H1 (cell line): ENCODE measurements around the gene SGMS2. TPM values are rescaled to one million over a fixed set of nuclear protein-coding genes. Genes with fewer than 3 reads are reported as not detected.

Experiments
- CTCF ChIA-PET: fragments of 300-600 bp; sonication (Branson Sonifier 250); formaldehyde crosslinking; loops from one replicate; lab custom pipeline; 2021; ENCODE audit not compliant: partially characterized antibody; lab: Charles Lee
- POLR2A ChIA-PET: fragments of 300-600 bp; sonication (Branson Sonifier 250); formaldehyde crosslinking; loops from one replicate; lab custom pipeline; 2021; ENCODE audit warnings: inconsistent platforms; ENCODE audit not compliant: partially characterized antibody; lab: Charles Lee
- DNase-seq, 2 experiments: peaks; one replicate each; pipeline versions ENCODE4 v3.0.0 to v3.0.0-alpha.2; 2010 to 2022; ENCODE audit warnings: low spot score in 2 of 2, low read depth in 1 of 2, mixed read lengths in 1 of 2
- FAIRE-seq: peaks from 2 replicates; lab custom pipeline; 2011; peaks lifted over from hg19 to GRCh38; lab: Jason Lieb, UNC
- H2AFZ ChIP-seq: 2 replicates; pipeline ENCODE4 v1.8.1; 2012; ENCODE audit warnings: low read length, inconsistent platforms
- H2AK5ac ChIP-seq: 2 replicates; pipeline ENCODE4 v1.6.1; 2013; ENCODE audit warnings: low read depth, low read length
- H2BK120ac ChIP-seq: replicated peaks from 2 replicates; pipeline ENCODE3; 2013; ENCODE audit warnings: low read depth, low read length, inconsistent platforms
- H2BK12ac ChIP-seq: 2 replicates; pipeline ENCODE4 v1.6.1; 2013; ENCODE audit warnings: low read depth, low read length
- H2BK15ac ChIP-seq: 2 replicates; pipeline ENCODE4 v1.6.1; 2013; ENCODE audit warnings: low read length
- H2BK20ac ChIP-seq: 2 replicates; pipeline ENCODE4 v1.6.1; 2013; ENCODE audit warnings: low read length
- H2BK5ac ChIP-seq: 2 replicates; pipeline ENCODE4 v1.6.1; 2013; ENCODE audit warnings: low read depth, low read length
- H3K14ac ChIP-seq: 2 replicates; pipeline ENCODE4 v1.6.1; 2013; ENCODE audit warnings: inconsistent platforms; ENCODE audit not compliant: insufficient read length
- H3K18ac ChIP-seq: 2 replicates; pipeline ENCODE4 v1.6.1; 2013; ENCODE audit warnings: low read length; ENCODE audit errors: extremely low read depth
- H3K23ac ChIP-seq: 2 replicates; pipeline ENCODE4 v1.6.1; 2013; ENCODE audit warnings: inconsistent platforms; ENCODE audit not compliant: insufficient read length
- H3K23me2 ChIP-seq: 2 replicates; pipeline ENCODE4 v1.6.1; 2013; ENCODE audit warnings: low read depth, low read length
- H3K27ac ChIP-seq: 2 replicates; pipeline ENCODE4 v1.6.1; 2011; ENCODE audit warnings: low read depth, low read length, inconsistent platforms
- H3K27me3 ChIP-seq, 4 experiments: replicated peaks in 1 of 4; 1 replicate in 1 of 4; 2 replicates in 3 of 4; pipeline versions ENCODE4 v1.6.1 to v1.8.1; 2011 to 2013; ENCODE audit warnings: low read length in 3 of 4, mild to moderate bottlenecking in 3 of 4, inconsistent platforms in 2 of 4, mixed read lengths in 2 of 4, moderate library complexity in 1 of 4; ENCODE audit not compliant: control insufficient read depth in 3 of 4, insufficient read depth in 3 of 4; ENCODE audit errors: extremely low read depth in 1 of 4
- H3K36me3 ChIP-seq, 4 experiments: 2 replicates each; pipeline versions ENCODE4 v1.6.1 to v1.8.1; 2011 to 2013; ENCODE audit warnings: mild to moderate bottlenecking in 4 of 4, low read length in 3 of 4, moderate library complexity in 2 of 4, control low read depth in 1 of 4, inconsistent platforms in 1 of 4; ENCODE audit not compliant: insufficient read depth in 4 of 4, control insufficient read depth in 2 of 4
- H3K4ac ChIP-seq: replicated peaks from 2 replicates; pipeline ENCODE3; 2013; ENCODE audit warnings: low read length, low read depth, mixed read lengths, inconsistent platforms; ENCODE audit not compliant: insufficient read length
- H3K4me1 ChIP-seq, 4 experiments: replicated peaks in 1 of 4; 1 replicate in 1 of 4; 2 replicates in 3 of 4; pipeline versions ENCODE4 v1.6.1 to v1.8.1; 2011 to 2013; ENCODE audit warnings: low read length in 3 of 4, inconsistent platforms in 2 of 4, mixed read lengths in 1 of 4; ENCODE audit not compliant: insufficient read depth in 4 of 4, control insufficient read depth in 3 of 4
- H3K4me2 ChIP-seq, 2 experiments: 2 replicates each; pipeline versions ENCODE4 v1.6.1 to v1.8.1; 2011 to 2013; ENCODE audit warnings: low read depth in 2 of 2, low read length in 2 of 2, control low read depth in 1 of 2, inconsistent platforms in 1 of 2, mild to moderate bottlenecking in 1 of 2; ENCODE audit not compliant: insufficient read depth in 1 of 2
- H3K4me3 ChIP-seq, 4 experiments: fragments of 200-600, 300-600 bp in 1 of 4; sonication (generic), shearing (Covaris generic), sonication (Bioruptor Twin) in 1 of 4; 2 replicates each; pipeline versions ENCODE4 v1.5.1 to v1.8.1; 2011 to 2016; ENCODE audit warnings: low read length in 4 of 4, low read depth in 3 of 4, control low read depth in 2 of 4, inconsistent platforms in 2 of 4, mild to moderate bottlenecking in 2 of 4, mixed read lengths in 1 of 4, moderate library complexity in 1 of 4; ENCODE audit not compliant: insufficient read depth in 2 of 4; ENCODE audit errors: extremely low read depth in 1 of 4
- H3K56ac ChIP-seq: replicated peaks from 2 replicates; pipeline ENCODE3; 2013; ENCODE audit warnings: low read depth, mild to moderate bottlenecking, mixed read lengths, low read length, inconsistent platforms; ENCODE audit not compliant: insufficient read length
- H3K79me1 ChIP-seq: 2 replicates; pipeline ENCODE4 v1.6.1; 2013; ENCODE audit warnings: low read depth, low read length, control low read depth
- H3K79me2 ChIP-seq, 2 experiments: 2 replicates each; pipeline versions ENCODE4 v1.6.1 to v1.8.1; 2012 to 2013; ENCODE audit warnings: low read length in 2 of 2, mild to moderate bottlenecking in 2 of 2, inconsistent platforms in 1 of 2; ENCODE audit not compliant: insufficient read depth in 2 of 2, control insufficient read depth in 1 of 2
- H3K9ac ChIP-seq, 4 experiments: replicated peaks in 1 of 4; 1 replicate in 1 of 4; 2 replicates in 3 of 4; pipeline versions ENCODE4 v1.6.1 to v1.8.1; 2011 to 2013; ENCODE audit warnings: low read depth in 3 of 4, low read length in 3 of 4, control low read depth in 2 of 4, mild to moderate bottlenecking in 2 of 4, moderate library complexity in 2 of 4, inconsistent platforms in 1 of 4; ENCODE audit errors: extremely low read depth in 1 of 4
- H3K9me3 ChIP-seq, 2 experiments: 2 replicates each; pipeline versions ENCODE4 v1.6.1 to v1.8.1; 2012 to 2013; ENCODE audit warnings: mild to moderate bottlenecking in 2 of 2, moderate library complexity in 2 of 2, control low read depth in 1 of 2, inconsistent platforms in 1 of 2, low read depth in 1 of 2, low read length in 1 of 2, mixed read lengths in 1 of 2; ENCODE audit not compliant: insufficient read depth in 2 of 2
- H4K20me1 ChIP-seq, 2 experiments: replicated peaks in 1 of 2; 2 replicates each; pipeline versions ENCODE3 to v1.8.1; 2011 to 2013; ENCODE audit warnings: inconsistent platforms in 2 of 2, low read length in 2 of 2, mild to moderate bottlenecking in 1 of 2; ENCODE audit not compliant: insufficient read depth in 2 of 2, control insufficient read depth in 1 of 2
- H4K5ac ChIP-seq: 2 replicates; pipeline ENCODE4 v1.6.1; 2013; ENCODE audit warnings: low read length, low read depth, mixed read lengths, inconsistent platforms; ENCODE audit not compliant: insufficient read length
- H4K8ac ChIP-seq: 2 replicates; pipeline ENCODE4 v1.8.0; 2013; ENCODE audit warnings: mild to moderate bottlenecking, moderate library complexity, low read length, inconsistent platforms; ENCODE audit not compliant: insufficient read depth; ENCODE audit errors: extremely low read depth
- H4K91ac ChIP-seq: replicated peaks from 2 replicates; pipeline ENCODE3; 2013; ENCODE audit warnings: low read length, mixed read lengths, inconsistent platforms; ENCODE audit not compliant: insufficient read length
- CBX5 ChIP-seq: fragments of 300-800, 300-1000 bp; sonication (generic); IDR thresholded peaks from 2 replicates; pipeline ENCODE4 v1.7.1; 2016; ENCODE audit warnings: antibody characterized with exemption, low read length, low read depth
- WGBS, 2 experiments: shearing (Covaris generic) in 1 of 2; methylation state at CpG; one replicate each; pipeline versions ENCODE4 v1.1.6 to v1.1.7; 2013 to 2015; ENCODE audit warnings: low lambda C conversion rate in 2 of 2, mixed read lengths in 2 of 2, inconsistent platforms in 1 of 2, low coverage in 1 of 2, missing lambda C conversion rate in 1 of 2; ENCODE audit not compliant: insufficient replicate concordance in 2 of 2, insufficient coverage in 1 of 2, insufficient read length in 1 of 2; ENCODE audit errors: extremely low coverage in 1 of 2, missing lambda C conversion rate in 1 of 2; 5-methylcytosine and 5-hydroxymethylcytosine counted together
- polyA plus RNA-seq, 7 experiments: library from polyadenylated mRNA; depleted of rRNA in 3 of 7; stranded (reverse) in 5 of 7; unstranded in 2 of 7; fragments of >200 nt in 5 of 7; fragments of 200-250 nt in 2 of 7; gene quantifications; 1 replicate in 5 of 7; 2 replicates in 1 of 7; 4 replicates in 1 of 7; pipeline versions ENCODE4 v1.2.1 to v1.2.3, GENCODE V29; 2011 to 2013; ENCODE audit warnings: missing spikeins in 2 of 7, mixed read lengths in 2 of 7
- total RNA-seq: library from RNA; stranded (reverse); fragmentation: NEBNext Ultra II Directional; extraction: Animal tissue kit (Norgen Biotek cat#: 25700); gene quantifications from 2 replicates; pipeline ENCODE4 v1.2.1, GENCODE V29; 2021

SGMS2 gene
- total and polyA plus RNA-seq, 2 of the 8 experiments (the other 6 are each of a cell fraction or from before 2014, with no cell fraction given) = 0.04 to 1.3 TPM

DNA sequence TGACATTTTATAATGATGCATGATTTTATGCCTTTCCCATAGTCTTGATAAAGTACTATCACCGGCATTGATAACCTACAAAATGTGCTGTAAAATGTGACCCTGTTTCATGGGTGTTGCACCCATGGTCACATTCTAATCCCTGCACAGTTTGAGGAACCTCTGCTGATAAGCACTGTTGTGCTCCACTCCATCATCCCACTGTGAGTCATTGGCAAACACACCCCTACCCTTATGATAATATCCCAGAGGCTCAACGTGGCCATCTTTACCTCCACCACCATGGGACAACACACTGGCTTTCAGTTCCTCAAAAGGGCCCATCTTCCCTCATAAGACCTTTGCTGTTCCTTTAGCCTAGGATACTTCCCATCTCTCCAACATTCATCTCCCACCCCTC lies 32.0 kb upstream of the SGMS2 start:
- Histone ChIP-seq H2AFZ (no peak overlapping the region), H3K4me3 (no peak overlapping the region), H4K20me1 (no peaks in the 10 kb centered on the region), H3K9me3 (no peaks in the 10 kb centered on the region), H3K56ac (no peak overlapping the region), H3K18ac (no peak overlapping the region), H2BK12ac (no peak overlapping the region), H3K14ac (no peak overlapping the region), H3K23ac (no peak overlapping the region), H4K8ac (no peak overlapping the region), H4K91ac (no peak overlapping the region), H3K4me2 (no peak overlapping the region), H3K27me3 (no peaks in the 10 kb centered on the region), H3K27ac (no peak overlapping the region), H4K5ac (no peak overlapping the region), H3K23me2 (peaks cover 2% of the 10 kb centered on the region; the same call in 1 of the 2 replicates), H3K36me3 (no peaks in the 10 kb centered on the region), H3K4me1 (no peaks in the 10 kb centered on the region), H3K9ac (no peak overlapping the region), H2BK20ac (no peak overlapping the region), H2BK120ac (no peak overlapping the region), H2BK15ac (no peak overlapping the region), H3K79me2 (no peaks in the 10 kb centered on the region), H3K79me1 (no peaks in the 10 kb centered on the region), H2BK5ac (no peak overlapping the region), H3K4ac (no peak overlapping the region), H2AK5ac (no peak overlapping the region)
- CTCF ChIA-PET = no interaction called here
- FAIRE-seq = no peak
- 90% methylated on average over 2 of the region's 2 CpGs; no CpG with 5 or more reads in 1 of the 2 experiments for WGBS, 2 experiments
- POLR2A ChIA-PET = no interaction called here
- no peak for DNase-seq
- TF ChIP-seq CBX5 = no peak
